OCI-LY7 (cell line): Measurements from ENCODE around the gene MVB12B.

Experiments
- EZH2phosphoT487 ChIP-seq: fragments of 200-600 bp; sonication (generic); IDR thresholded peaks from 2 replicates; pipeline ENCODE4 v1.6.1; 2018; ENCODE audit warnings: low read depth, borderline replicate concordance, mild to moderate bottlenecking, mixed run types, antibody characterized with exemption, low read length, moderate library complexity, mixed read lengths
- TF ChIP-seq, protein P1 (sequence below): fragments of 200-600 bp; sonication (generic); conservative IDR thresholded peaks from 2 replicates; pipeline ENCODE4 v1.5.1; 2014; ENCODE audit warnings: mild to moderate bottlenecking, antibody characterized with exemption, low read length, moderate library complexity, mixed read lengths

DNA sequence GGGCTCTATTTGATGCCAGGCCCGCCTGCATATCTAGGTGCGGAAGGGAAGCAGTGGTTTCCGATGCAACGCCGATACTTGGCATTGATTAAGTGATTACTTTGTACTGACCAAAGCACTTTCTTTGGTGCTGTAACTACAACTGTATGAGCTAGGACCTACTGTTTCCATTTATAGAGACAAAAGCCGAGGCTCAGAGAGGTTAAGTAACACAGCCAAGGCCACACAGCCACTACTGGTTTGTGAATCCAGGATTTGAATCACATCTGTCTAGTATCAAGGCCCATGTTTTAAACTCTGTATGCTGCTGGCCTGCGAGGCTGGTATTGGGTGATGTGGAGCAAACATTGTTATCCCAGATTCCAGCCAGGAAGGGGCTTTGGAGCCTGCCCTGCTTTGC, 41.4 kb downstream of the MVB12B start:
- no peak for TF ChIP-seq EZH2phosphoT487
- TF ChIP-seq, protein P1, sequence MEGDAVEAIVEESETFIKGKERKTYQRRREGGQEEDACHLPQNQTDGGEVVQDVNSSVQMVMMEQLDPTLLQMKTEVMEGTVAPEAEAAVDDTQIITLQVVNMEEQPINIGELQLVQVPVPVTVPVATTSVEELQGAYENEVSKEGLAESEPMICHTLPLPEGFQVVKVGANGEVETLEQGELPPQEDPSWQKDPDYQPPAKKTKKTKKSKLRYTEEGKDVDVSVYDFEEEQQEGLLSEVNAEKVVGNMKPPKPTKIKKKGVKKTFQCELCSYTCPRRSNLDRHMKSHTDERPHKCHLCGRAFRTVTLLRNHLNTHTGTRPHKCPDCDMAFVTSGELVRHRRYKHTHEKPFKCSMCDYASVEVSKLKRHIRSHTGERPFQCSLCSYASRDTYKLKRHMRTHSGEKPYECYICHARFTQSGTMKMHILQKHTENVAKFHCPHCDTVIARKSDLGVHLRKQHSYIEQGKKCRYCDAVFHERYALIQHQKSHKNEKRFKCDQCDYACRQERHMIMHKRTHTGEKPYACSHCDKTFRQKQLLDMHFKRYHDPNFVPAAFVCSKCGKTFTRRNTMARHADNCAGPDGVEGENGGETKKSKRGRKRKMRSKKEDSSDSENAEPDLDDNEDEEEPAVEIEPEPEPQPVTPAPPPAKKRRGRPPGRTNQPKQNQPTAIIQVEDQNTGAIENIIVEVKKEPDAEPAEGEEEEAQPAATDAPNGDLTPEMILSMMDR = no peak
